Measurements from ENCODE around the gene HOXA9. TPM values are rescaled to one million over a fixed set of nuclear protein-coding genes. Genes with fewer than 3 reads are reported as not detected.
A peak's percentile ranks its signal among the peaks of the same experiment; 100 is the strongest.

HOXA9 gene
- total RNA-seq, 1 donor: 20.3 TPM

GRCh38 chr7:27186668-27187474, 21.5 kb upstream of the HOXA9 start:
- no peak for TF ChIP-seq CTCF (IDR thresholded peaks at IDR 0.05; ENCODE audit: insufficient read depth, low read depth, low read length)
- H3K4me3 ChIP-seq (ENCODE audit: low read depth, low read length): peak overlapping the region; percentile 67
- peak; percentile 79 for DNase-seq (ENCODE audit: low read depth)

DNA sequence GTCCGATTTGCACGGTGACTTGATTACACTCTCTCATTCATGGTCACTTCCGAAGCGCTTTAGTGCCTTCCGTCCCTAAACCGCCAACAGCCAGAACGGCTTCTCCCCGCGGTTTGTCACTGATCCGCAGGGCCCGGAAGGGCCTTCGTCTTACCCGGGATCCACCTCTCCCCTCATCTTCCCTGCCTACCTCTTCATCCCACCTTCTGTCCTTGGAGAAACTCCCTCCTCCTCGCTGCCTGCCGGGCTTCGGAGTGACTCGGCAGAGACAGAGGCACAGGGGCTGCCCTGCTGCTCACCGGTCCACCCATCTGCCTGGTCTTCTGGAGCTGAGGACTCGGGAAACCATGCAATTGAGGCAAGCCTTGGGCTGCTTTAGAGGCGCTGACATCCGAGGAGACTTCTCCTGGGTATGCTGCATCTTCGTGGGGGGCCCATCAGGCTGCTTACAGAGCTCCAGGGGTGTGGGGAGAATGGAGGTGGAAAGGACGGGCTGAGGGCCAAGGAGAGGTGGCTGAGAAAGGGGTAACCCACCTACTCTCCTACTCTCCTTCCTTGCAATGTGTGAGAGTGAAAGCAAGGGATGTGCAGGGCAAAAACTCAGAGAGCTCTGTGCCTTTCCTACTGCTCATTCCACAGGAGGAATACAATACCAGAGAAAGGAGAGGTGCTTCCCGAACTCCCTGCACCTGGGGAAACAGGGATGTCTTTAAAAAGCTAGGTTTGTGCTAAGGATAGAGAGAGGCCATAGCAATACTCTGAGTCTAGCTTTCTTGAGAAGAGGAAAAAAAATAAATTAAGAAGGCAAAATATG, 20.7 kb upstream of the HOXA9 start:
- peak overlapping the region; percentile 67 for H3K4me3 ChIP-seq (ENCODE audit: low read depth, low read length)
- DNase-seq (ENCODE audit: low read depth): peak; percentile 47
- TF ChIP-seq CTCF (IDR thresholded peaks at IDR 0.05; ENCODE audit: insufficient read depth, low read depth, low read length): no peak

- peak within 1 kb of the TSS; percentile 67 for H3K4me3 ChIP-seq (ENCODE audit: low read depth, low read length)
- peak; percentile 99 for DNase-seq (ENCODE audit: low read depth)
- TF ChIP-seq CTCF (IDR thresholded peaks at IDR 0.05; ENCODE audit: insufficient read depth, low read depth, low read length): no peak
Measured at GRCh38 chr7:27185013-27185853, 19.9 kb upstream of the HOXA9 start, which contains the start of gene HOXA11. Gene HOXA11 (minus strand): TSS chr7:27185232. CDS start chr7:27185144, 88 bp downstream.

DNA sequence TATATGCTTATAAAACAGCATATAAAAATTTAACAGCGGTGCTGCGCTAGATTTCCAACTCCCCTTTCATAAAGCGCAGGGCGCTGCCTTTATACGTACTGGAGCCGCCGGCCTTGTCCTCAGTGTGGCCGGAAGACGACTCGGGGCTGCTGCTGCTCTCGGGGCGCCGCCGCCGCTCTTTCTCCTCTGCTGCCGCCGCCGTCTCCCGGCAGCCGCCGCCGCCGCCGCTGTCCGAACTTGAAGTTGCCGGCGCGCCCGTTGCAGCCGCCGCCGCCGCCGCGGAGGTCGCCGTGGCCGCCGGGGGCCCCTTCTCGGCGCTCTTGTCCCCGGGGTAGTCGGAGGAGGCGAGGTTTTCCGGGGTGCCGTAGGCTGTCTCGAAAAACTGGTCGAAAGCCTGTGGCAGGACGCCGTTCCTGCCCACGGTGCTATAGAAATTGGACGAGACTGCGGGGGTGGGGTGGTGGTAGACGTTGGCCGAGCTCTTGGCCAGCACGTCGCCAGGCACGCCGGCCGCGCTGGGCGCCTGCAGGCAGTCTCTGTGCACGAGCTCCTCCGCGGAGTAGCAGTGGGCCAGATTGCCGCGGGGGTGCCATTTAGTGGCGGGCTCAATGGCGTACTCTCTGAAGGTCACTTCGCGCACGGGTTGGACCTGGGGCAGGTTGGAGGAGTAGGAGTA, 19.1 kb upstream of the HOXA9 start:
- peak overlapping the region; percentile 67 for H3K4me3 ChIP-seq (ENCODE audit: low read depth, low read length)
- DNase-seq (ENCODE audit: low read depth): peak; percentile 43
- TF ChIP-seq CTCF (IDR thresholded peaks at IDR 0.05; ENCODE audit: insufficient read depth, low read depth, low read length): no peak

GRCh38 chr7:27183682-27184336, 18.5 kb upstream of the HOXA9 start:
- TF ChIP-seq CTCF (IDR thresholded peaks at IDR 0.05; ENCODE audit: insufficient read depth, low read depth, low read length): no peak
- peak overlapping the region; percentile 67 for H3K4me3 ChIP-seq (ENCODE audit: low read depth, low read length)
- peak; percentile 36 for DNase-seq (ENCODE audit: low read depth)
